WTC11 (cell line): ENCODE measurements around the gene CREG2. TPM values are rescaled to one million over a fixed set of nuclear protein-coding genes. Genes with fewer than 3 reads are reported as not detected.

Experiments used
- ATAC-seq: fragments of 200-7000 bp; cut with Tn5 transposase; 2 replicates; pipeline ENCODE4 v1.10.0; 2021; ENCODE audit warnings: mild to moderate bottlenecking, moderate library complexity
- CTCF ChIA-PET: fragments of 300-600 bp; sonication (Branson Sonifier 250); formaldehyde crosslinking; loops from one replicate; lab custom pipeline; 2021; ENCODE audit warnings: antibody characterized with exemption; lab: Charles Lee
- POLR2A ChIA-PET: fragments of 350-600 bp; sonication (Branson Sonifier 250); formaldehyde crosslinking; loops from one replicate; lab custom pipeline; 2021; ENCODE audit warnings: antibody characterized with exemption; lab: Charles Lee
- DNase-seq: peaks from one replicate; pipeline ENCODE4 v3.0.0; 2021; ENCODE audit warnings: low spot score
- H3K27ac Mint-ChIP-seq: 2 replicates; pipeline ENCODE4 v1.8.0; 2021; ENCODE audit warnings: mixed read lengths
- H3K27me3 Mint-ChIP-seq: 2 replicates; pipeline ENCODE4 v1.8.0; 2021; ENCODE audit warnings: low read depth, mild to moderate bottlenecking, moderate library complexity, mixed read lengths
- H3K36me3 Mint-ChIP-seq: 2 replicates; pipeline ENCODE4 v1.8.0; 2021; ENCODE audit warnings: mixed read lengths
- H3K4me1 Mint-ChIP-seq: 2 replicates; pipeline ENCODE4 v1.8.0; 2022; ENCODE audit warnings: mixed read lengths
- H3K4me3 Mint-ChIP-seq: 2 replicates; pipeline ENCODE4 v1.8.0; 2021; ENCODE audit warnings: mild to moderate bottlenecking, moderate library complexity, mixed read lengths
- H3K9me3 Mint-ChIP-seq: 2 replicates; pipeline ENCODE4 v1.8.0; 2021; ENCODE audit warnings: mixed read lengths
- ARID4B ChIP-seq: sonication (generic); formaldehyde crosslinking; IDR thresholded peaks from 2 replicates; pipeline ENCODE4 v1.8.0; 2023; ENCODE audit warnings: missing genetic modification reagents, mild to moderate bottlenecking, borderline replicate concordance
- ATF2 ChIP-seq: sonication (generic); formaldehyde crosslinking; IDR thresholded peaks from 2 replicates; pipeline ENCODE4 v1.8.1; 2022; ENCODE audit warnings: low read depth, missing genetic modification reagents, borderline replicate concordance
- CREM ChIP-seq: sonication (generic); formaldehyde crosslinking; IDR thresholded peaks from 2 replicates; pipeline ENCODE4 v1.8.1; 2022; ENCODE audit warnings: mild to moderate bottlenecking, missing genetic modification reagents, moderate library complexity
- CTCF ChIP-seq: fragments of 200-600 bp; IDR thresholded peaks from 2 replicates; pipeline ENCODE4 v1.8.0; 2022; ENCODE audit warnings: antibody characterized with exemption
- E2F1 ChIP-seq: sonication (generic); formaldehyde crosslinking; IDR thresholded peaks from 2 replicates; pipeline ENCODE4 v1.8.0; 2022; ENCODE audit warnings: mild to moderate bottlenecking, missing genetic modification reagents
- E2F4 ChIP-seq: sonication (generic); formaldehyde crosslinking; IDR thresholded peaks from 2 replicates; pipeline ENCODE4 v1.8.1; 2022; ENCODE audit warnings: low read depth, mild to moderate bottlenecking, moderate library complexity, missing genetic modification reagents, borderline replicate concordance
- ERG ChIP-seq: fragments of 250-450 bp; sonication (Bioruptor Pico); IDR thresholded peaks from 2 replicates; pipeline ENCODE4 v1.8.0; 2021; ENCODE audit warnings: mild to moderate bottlenecking
- HMGA2 ChIP-seq: fragments of 250-450 bp; sonication (Bioruptor Pico); IDR thresholded peaks from 2 replicates; pipeline ENCODE4 v1.4.0; 2021; ENCODE audit warnings: mild to moderate bottlenecking, moderate library complexity
- NR1H2 ChIP-seq: sonication (generic); formaldehyde crosslinking; IDR thresholded peaks from 2 replicates; pipeline ENCODE4 v1.9.0; 2021; ENCODE audit warnings: mild to moderate bottlenecking, moderate library complexity, missing genetic modification reagents
- NR3C1 ChIP-seq: sonication (generic); formaldehyde crosslinking; conservative IDR thresholded peaks from 2 replicates; pipeline ENCODE4 v1.8.1; 2023; ENCODE audit warnings: low read depth, mild to moderate bottlenecking, missing genetic modification reagents
- OVOL2 ChIP-seq: fragments of 250-450 bp; sonication (Bioruptor Pico); IDR thresholded peaks from 2 replicates; pipeline ENCODE4 v1.9.0; 2021; ENCODE audit warnings: mild to moderate bottlenecking, borderline replicate concordance
- SMAD3 ChIP-seq: sonication (generic); formaldehyde crosslinking; IDR thresholded peaks from 2 replicates; pipeline ENCODE4 v1.8.0; 2022; ENCODE audit warnings: missing genetic modification reagents, mild to moderate bottlenecking, borderline replicate concordance
- SOX15 ChIP-seq: fragments of 250-450 bp; sonication (Bioruptor Pico); IDR thresholded peaks from 2 replicates; pipeline ENCODE4 v1.9.0; 2021; ENCODE audit warnings: mild to moderate bottlenecking
- STAT6 ChIP-seq: sonication (generic); formaldehyde crosslinking; conservative IDR thresholded peaks from 2 replicates; pipeline ENCODE4 v1.8.1; 2023; ENCODE audit warnings: mild to moderate bottlenecking, low read depth, missing genetic modification reagents, moderate library complexity
- TCF7 ChIP-seq: sonication (generic); formaldehyde crosslinking; IDR thresholded peaks from 2 replicates; pipeline ENCODE4 v1.8.0; 2022; ENCODE audit warnings: mild to moderate bottlenecking, low read depth, missing genetic modification reagents, moderate library complexity
- TP53 ChIP-seq: sonication (generic); formaldehyde crosslinking; IDR thresholded peaks from 2 replicates; pipeline ENCODE4 v1.8.1; 2023; ENCODE audit warnings: mild to moderate bottlenecking, missing genetic modification reagents
- ZNF138 ChIP-seq: sonication (generic); formaldehyde crosslinking; conservative IDR thresholded peaks from 2 replicates; pipeline ENCODE4 v1.8.1; 2022; ENCODE audit warnings: mild to moderate bottlenecking, moderate library complexity, missing genetic modification reagents
- ZNF232 ChIP-seq: sonication (generic); formaldehyde crosslinking; IDR thresholded peaks from 2 replicates; pipeline ENCODE4 v1.8.0; 2022; ENCODE audit warnings: mild to moderate bottlenecking, missing genetic modification reagents
- ZNF425 ChIP-seq: fragments of 250-450 bp; sonication (Bioruptor Pico); conservative IDR thresholded peaks from 2 replicates; pipeline ENCODE4 v1.9.0; 2021; ENCODE audit warnings: mild to moderate bottlenecking
- total RNA-seq: library from RNA; stranded (reverse); gene quantifications from 3 replicates; pipeline ENCODE4 v1.2.3, GENCODE V29; 2021

CREG2 gene
- total RNA-seq, 1 experiment from 2014 or later = 1.6 TPM

- H3K36me3 Mint-ChIP-seq = no peaks in the 10 kb centered on the region
- no peak for DNase-seq
- no peak overlapping the region for H3K4me3 Mint-ChIP-seq
- H3K9me3 Mint-ChIP-seq = no peaks in the 10 kb centered on the region
- no peak for ATAC-seq
- H3K27ac Mint-ChIP-seq = no peak overlapping the region
- POLR2A ChIA-PET = no interaction called here
- CTCF ChIA-PET = interaction anchor here (0.6 to 1.3 kb wide), 2 partner anchors 38 to 39 kb away, joined by 3 read pairs; no protein-coding TSS in a partner anchor
- H3K27me3 Mint-ChIP-seq = peaks cover 9% of the 10 kb centered on the region
- TF ChIP-seq ZNF425 (CRISPR knock-in tag) (no peak), TP53 (CRISPR knock-in tag) (no peak), ZNF232 (CRISPR knock-in tag) (no peak), CREM (CRISPR knock-in tag) (no peak), ZNF138 (CRISPR knock-in tag) (no peak), E2F4 (no peak), CTCF (no peak), NR1H2 (CRISPR knock-in tag) (no peak), TCF7 (no peak), OVOL2 (CRISPR knock-in tag) (no peak)
- H3K4me1 Mint-ChIP-seq = peaks cover 14% of the 10 kb centered on the region
Measured at GRCh38 chr2:101380376-101380775, 6.9 kb downstream of the CREG2 start.

- Mint-ChIP-seq H3K27me3 (peaks cover under 1% of the 10 kb centered on the region), H3K4me1 (peaks cover 13% of the 10 kb centered on the region), H3K27ac (no peak overlapping the region), H3K9me3 (no peaks in the 10 kb centered on the region), H3K36me3 (no peaks in the 10 kb centered on the region), H3K4me3 (no peak overlapping the region)
- ChIA-PET CTCF (interaction anchor here (1.0 kb wide), 1 partner anchor 8 kb away, joined by 3 read pairs; the partner anchor contains the start of gene CREG2), POLR2A (no interaction called here)
- DNase-seq = no peak
- ATAC-seq = no peak
- TF ChIP-seq ERG (CRISPR knock-in tag) (no peak), HMGA2 (CRISPR knock-in tag) (no peak), STAT6 (no peak), SOX15 (CRISPR knock-in tag) (no peak), E2F1 (CRISPR knock-in tag) (no peak), NR1H2 (CRISPR knock-in tag) (no peak), CREM (CRISPR knock-in tag) (no peak), NR3C1 (CRISPR knock-in tag) (no peak), SMAD3 (CRISPR knock-in tag) (no peak), ARID4B (CRISPR knock-in tag) (no peak), ATF2 (no peak)
Measured at GRCh38 chr2:101379091-101379490, 8.2 kb downstream of the CREG2 start.
